Inferior parietal cortex (tissue), 1 donor: ENCODE data around the gene PACRG.

Source experiments
- DNase-seq: peaks from one replicate; pipeline ENCODE4 v3.0.0-alpha.2; 2016; ENCODE audit errors: extremely low spot score

The PACRG gene

DNA sequence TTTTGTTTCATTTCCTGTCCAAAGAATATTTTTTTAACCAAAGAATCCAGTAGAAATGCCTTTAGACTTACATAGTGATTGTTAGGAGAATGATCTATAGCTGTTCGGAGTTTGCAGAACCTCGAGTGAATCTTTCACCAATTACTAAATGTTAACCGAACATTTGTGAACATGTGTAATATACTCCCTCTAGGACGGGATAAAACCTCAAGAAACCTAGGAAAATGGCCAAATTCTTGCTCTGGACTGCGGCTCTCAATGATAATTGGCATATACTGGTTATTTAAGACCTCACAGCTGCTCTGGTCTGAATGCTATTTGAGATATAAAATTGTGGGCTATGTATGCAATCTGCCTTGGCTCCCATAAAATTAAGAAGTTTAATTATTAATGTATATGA, 137.1 kb downstream of the PACRG start:
- DNase-seq: no peak

DNA sequence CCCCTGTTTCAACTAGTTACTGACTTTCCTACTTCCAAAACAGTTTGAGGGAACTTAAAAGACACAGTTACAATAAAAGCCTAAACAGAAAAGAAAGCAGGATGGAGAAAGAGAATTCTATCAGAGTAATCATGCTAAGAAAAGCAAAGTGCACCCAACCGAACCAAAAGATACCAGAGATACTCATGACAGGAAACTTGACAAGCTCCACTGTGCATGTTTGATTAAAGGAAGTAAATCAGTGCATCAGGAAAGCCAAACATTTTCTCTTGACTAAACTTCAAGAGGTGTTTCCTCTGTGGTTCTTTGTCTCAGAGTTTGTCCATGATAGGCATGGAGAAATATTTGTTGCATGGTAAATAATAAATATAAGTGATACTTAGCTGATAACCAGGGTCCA, 138.9 kb downstream of the PACRG start:
- no peak for DNase-seq

DNA sequence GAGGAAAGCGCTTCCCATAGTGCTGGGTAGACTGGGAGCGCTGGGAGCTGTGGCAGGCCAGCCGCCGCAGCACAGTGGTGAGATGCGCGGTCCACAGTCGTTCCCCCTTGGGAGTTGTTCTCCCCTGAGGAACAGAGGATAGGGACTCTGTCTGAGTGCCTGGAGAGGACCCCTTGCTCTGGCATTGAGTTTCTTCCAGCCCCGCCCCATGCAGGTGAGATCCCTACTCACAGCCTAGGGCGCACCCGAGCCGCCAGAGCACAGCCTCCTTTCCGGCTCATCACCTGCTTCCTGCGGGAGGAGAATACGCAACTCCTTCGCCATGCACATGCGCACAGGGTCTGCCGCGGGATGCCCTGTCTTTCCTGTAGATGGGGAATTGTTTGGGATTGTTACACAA, 140.6 kb downstream of the PACRG start:
- DNase-seq: no peak

- no peak for DNase-seq
Observed at GRCh38 chr6:162871966-162872365, 144.2 kb downstream of the PACRG start.

- no peak for DNase-seq
Observed at GRCh38 chr6:162873537-162873936, 145.8 kb downstream of the PACRG start.

GRCh38 chr6:162875070-162875469, 147.3 kb downstream of the PACRG start:
- no peak for DNase-seq

- no peak for DNase-seq
Observed at GRCh38 chr6:162882801-162883481, 155.2 kb downstream of the PACRG start.

GRCh38 chr6:162887981-162888689, 160.4 kb downstream of the PACRG start:
- DNase-seq: no peak

GRCh38 chr6:162889303-162889702, 161.5 kb downstream of the PACRG start:
- peak; percentile 22 for DNase-seq

- no peak for DNase-seq
Observed at GRCh38 chr6:162898011-162898410, 170.2 kb downstream of the PACRG start.

GRCh38 chr6:162899148-162899547, 171.4 kb downstream of the PACRG start:
- no peak for DNase-seq

- no peak for DNase-seq
Observed at GRCh38 chr6:162900503-162900902, 172.7 kb downstream of the PACRG start.

- no peak for DNase-seq
Observed at GRCh38 chr6:162904069-162904663, 176.4 kb downstream of the PACRG start.

GRCh38 chr6:162906479-162906878, 178.7 kb downstream of the PACRG start:
- no peak for DNase-seq

- no peak for DNase-seq
Observed at GRCh38 chr6:162907876-162908481, 180.2 kb downstream of the PACRG start.

- no peak for DNase-seq
Observed at GRCh38 chr6:162913206-162913605, 185.4 kb downstream of the PACRG start.

DNA sequence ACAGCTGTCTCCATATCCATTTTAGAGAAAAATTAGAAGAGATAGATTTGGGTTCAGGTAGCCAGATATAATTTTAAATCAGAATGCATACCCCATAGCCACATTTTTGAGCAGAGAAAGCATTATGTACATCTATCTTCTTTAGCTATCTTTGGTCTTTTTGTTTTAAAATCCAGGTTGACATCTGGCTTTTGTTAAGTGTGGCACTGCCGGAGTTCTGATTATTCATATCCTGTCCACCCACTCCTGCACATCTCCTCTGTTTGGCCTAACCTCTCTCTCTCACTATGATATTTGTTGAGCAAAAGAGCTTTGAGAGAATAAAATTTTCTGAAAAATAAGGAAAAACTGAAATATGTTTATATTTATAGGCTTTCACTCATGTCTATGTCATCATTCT, 189.7 kb downstream of the PACRG start:
- no peak for DNase-seq

GRCh38 chr6:162921062-162921461, 193.3 kb downstream of the PACRG start:
- DNase-seq: no peak

GRCh38 chr6:162921510-162922040, 193.8 kb downstream of the PACRG start:
- no peak for DNase-seq

DNA sequence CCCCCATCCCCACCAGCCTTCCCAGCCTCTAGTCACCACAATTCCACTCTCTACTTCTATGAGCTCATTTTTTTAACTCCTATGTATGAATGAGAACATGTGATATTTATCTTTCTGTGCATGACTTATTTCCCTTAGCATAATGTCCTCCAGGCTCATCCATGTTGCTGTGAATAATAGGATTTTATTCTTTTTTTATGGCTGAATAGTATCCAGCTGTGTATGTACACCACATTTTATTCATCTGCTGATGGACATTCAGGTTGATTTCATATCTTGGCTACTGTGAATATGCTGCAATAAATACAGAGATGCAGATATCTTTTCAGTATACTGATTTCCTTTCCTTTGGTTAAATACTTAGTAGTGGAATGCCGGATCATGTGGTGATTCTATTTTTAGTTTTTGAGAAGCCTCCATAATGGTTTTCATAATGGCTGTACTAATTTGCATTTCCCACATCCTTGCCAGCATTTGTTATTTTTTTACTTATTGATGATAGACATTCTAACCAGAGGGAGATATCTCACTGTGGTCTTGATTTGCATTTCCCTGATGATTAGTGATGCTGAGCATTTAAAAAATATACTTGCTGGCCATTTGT, 194.9 kb downstream of the PACRG start:
- no peak for DNase-seq

DNA sequence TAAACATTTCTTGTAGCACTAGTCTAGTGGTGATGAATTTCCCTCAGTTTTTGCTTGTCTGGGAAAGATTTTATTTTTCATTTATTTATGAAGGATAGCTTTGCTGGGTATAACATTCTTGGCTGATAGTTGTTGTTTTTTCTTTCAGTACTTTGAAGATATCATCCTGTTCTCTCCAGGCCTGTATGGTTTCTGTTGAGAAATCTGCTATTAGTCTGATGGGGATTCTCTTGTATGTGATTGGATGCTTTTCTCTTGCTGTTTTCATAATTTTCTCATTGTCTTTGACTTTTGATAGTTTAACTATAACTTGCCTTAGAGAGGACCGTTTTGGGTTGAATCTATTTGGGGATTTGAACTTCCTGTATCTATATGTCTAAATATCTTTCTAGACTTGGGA, 207.1 kb downstream of the PACRG start:
- DNase-seq: no peak

GRCh38 chr6:162940426-162940825, 212.7 kb downstream of the PACRG start:
- no peak for DNase-seq
